K562 (cell line): ENCODE measurements around the gene CD4. TPM values are rescaled to one million over a fixed set of nuclear protein-coding genes. Genes with fewer than 3 reads are reported as not detected.

Experiments
- ATF1 ChIP-seq, 2 experiments: fragments of 450-650 bp in 1 of 2; IDR thresholded peaks; 2 replicates each; pipeline ENCODE4 v1.6.1; 2016; ENCODE audit warnings: missing compliant biosample characterization in 1 of 2, missing genetic modification characterization in 1 of 2
- CEBPB ChIP-seq: fragments of 450-650 bp; IDR thresholded peaks from 2 replicates; pipeline ENCODE4 v1.6.1; 2016; ENCODE audit warnings: missing genetic modification characterization, missing compliant biosample characterization
- GTF2A2 ChIP-seq: IDR thresholded peaks from 2 replicates; pipeline ENCODE4 v1.6.1; 2016; ENCODE audit warnings: mild to moderate bottlenecking, missing genetic modification characterization, missing compliant biosample characterization
- IFI16 ChIP-seq: fragments of 250-450 bp; sonication (Bioruptor Pico); IDR thresholded peaks from 2 replicates; pipeline ENCODE4 v2.1.2; 2022; ENCODE audit warnings: mild to moderate bottlenecking, inconsistent platforms
- POLR2B ChIP-seq: fragments of 450-650 bp; IDR thresholded peaks from 2 replicates; pipeline ENCODE4 v1.6.1; 2018; ENCODE audit warnings: low read depth; ENCODE audit not compliant: partially characterized antibody
- RBM14 ChIP-seq: fragments of 200-400 bp; formaldehyde crosslinking; IDR thresholded peaks from 2 replicates; pipeline ENCODE4 v1.6.1; 2018; ENCODE audit warnings: low read depth, mild to moderate bottlenecking, low read length, moderate library complexity, borderline replicate concordance; ENCODE audit not compliant: insufficient read depth
- RFX5 ChIP-seq: IDR thresholded peaks from 2 replicates; pipeline ENCODE4 v1.6.1; 2011; ENCODE audit warnings: low read depth, mild to moderate bottlenecking, improper control_type of control experiment, low read length
- RFX7 ChIP-seq: fragments of 250-450 bp; sonication (Bioruptor Pico); IDR thresholded peaks from 2 replicates; pipeline ENCODE4 v1.5.1; 2021; ENCODE audit warnings: mild to moderate bottlenecking
- SAFB ChIP-seq: fragments of 200-400 bp; formaldehyde crosslinking; IDR thresholded peaks from 2 replicates; pipeline ENCODE4 v1.6.1; 2017; ENCODE audit warnings: low read depth, low read length, borderline replicate concordance
- TAF1 ChIP-seq: IDR thresholded peaks from 2 replicates; pipeline ENCODE4 v1.6.1; 2011; ENCODE audit warnings: mild to moderate bottlenecking, low read length, moderate library complexity; ENCODE audit not compliant: insufficient read depth, control insufficient read depth, severe bottlenecking; ENCODE audit errors: extremely low read depth
- TBP ChIP-seq: optimal IDR thresholded peaks from 2 replicates; pipeline ENCODE3; 2011; ENCODE audit warnings: low read depth, low read length, improper control_type of control experiment
- TCF7 ChIP-seq: sonication (generic); IDR thresholded peaks from 2 replicates; pipeline ENCODE4 v1.6.1; 2016; ENCODE audit warnings: antibody characterized with exemption, borderline replicate concordance
- ZFP30 ChIP-seq: fragments of 250-450 bp; sonication (Bioruptor Pico); IDR thresholded peaks from 2 replicates; pipeline ENCODE4 v1.8.0; 2022; ENCODE audit warnings: moderate library complexity, mild to moderate bottlenecking, inconsistent platforms, borderline replicate concordance
- ZSCAN29 ChIP-seq: fragments of 450-650 bp; IDR thresholded peaks from 2 replicates; pipeline ENCODE4 v1.6.1; 2017
- polyA plus RNA-seq, 8 experiments: library from polyadenylated mRNA; depleted of rRNA in 4 of 8; stranded (reverse) in 5 of 8; unstranded in 3 of 8; fragments of >200 nt; fragmentation: Nextera tagmentation in 2 of 8; fragmentation: Illumina TruSeq in 1 of 8; extraction: Ambion mirVana in 2 of 8; extraction: Trizol in 1 of 8; gene quantifications; 2 replicates each; pipeline versions ENCODE4 v1.2.1 to v1.2.3, GENCODE V29; 2011 to 2014; ENCODE audit warnings: inconsistent platforms in 1 of 8, missing spikeins in 1 of 8
- total RNA-seq, 7 experiments: library from RNA; depleted of rRNA in 6 of 7; stranded (reverse); fragments of >200 nt in 6 of 7; fragmentation: Illumina TruSeq in 2 of 7; extraction: Trizol in 2 of 7; gene quantifications; 2 replicates each; pipeline versions ENCODE4 v1.2.1 to v1.2.3, GENCODE V29; 2011 to 2021; ENCODE audit warnings: low replicate concordance in 1 of 7
- TF ChIP-seq, protein P1 (sequence below), 2 experiments: IDR thresholded peaks; 2 replicates each; pipeline ENCODE4 v1.6.1; 2012; ENCODE audit warnings: improper control_type of control experiment in 2 of 2, low read depth in 2 of 2, low read length in 2 of 2, borderline replicate concordance in 1 of 2
- TF ChIP-seq, protein P2 (sequence below): sonication (generic); formaldehyde crosslinking; IDR thresholded peaks from 2 replicates; pipeline ENCODE4 v1.8.1; 2023; ENCODE audit warnings: mild to moderate bottlenecking, missing genetic modification reagents
- TF ChIP-seq, protein P3 (sequence below): fragments of 250-450 bp; sonication (Bioruptor Pico); IDR thresholded peaks from 2 replicates; pipeline ENCODE4 v1.6.1; 2021; ENCODE audit warnings: mild to moderate bottlenecking
- TF ChIP-seq, protein P4 (sequence below): sonication (generic); formaldehyde crosslinking; IDR thresholded peaks from 2 replicates; pipeline ENCODE4 v1.8.0; 2022; ENCODE audit warnings: missing genetic modification reagents, mild to moderate bottlenecking, borderline replicate concordance

CD4 gene
- total and polyA plus RNA-seq, 9 of the 15 experiments (the other 6 are each of a cell fraction or from before 2014, with no cell fraction given) = 0.06 to 0.27 (median 0.09) TPM; not detected in 5

DNA sequence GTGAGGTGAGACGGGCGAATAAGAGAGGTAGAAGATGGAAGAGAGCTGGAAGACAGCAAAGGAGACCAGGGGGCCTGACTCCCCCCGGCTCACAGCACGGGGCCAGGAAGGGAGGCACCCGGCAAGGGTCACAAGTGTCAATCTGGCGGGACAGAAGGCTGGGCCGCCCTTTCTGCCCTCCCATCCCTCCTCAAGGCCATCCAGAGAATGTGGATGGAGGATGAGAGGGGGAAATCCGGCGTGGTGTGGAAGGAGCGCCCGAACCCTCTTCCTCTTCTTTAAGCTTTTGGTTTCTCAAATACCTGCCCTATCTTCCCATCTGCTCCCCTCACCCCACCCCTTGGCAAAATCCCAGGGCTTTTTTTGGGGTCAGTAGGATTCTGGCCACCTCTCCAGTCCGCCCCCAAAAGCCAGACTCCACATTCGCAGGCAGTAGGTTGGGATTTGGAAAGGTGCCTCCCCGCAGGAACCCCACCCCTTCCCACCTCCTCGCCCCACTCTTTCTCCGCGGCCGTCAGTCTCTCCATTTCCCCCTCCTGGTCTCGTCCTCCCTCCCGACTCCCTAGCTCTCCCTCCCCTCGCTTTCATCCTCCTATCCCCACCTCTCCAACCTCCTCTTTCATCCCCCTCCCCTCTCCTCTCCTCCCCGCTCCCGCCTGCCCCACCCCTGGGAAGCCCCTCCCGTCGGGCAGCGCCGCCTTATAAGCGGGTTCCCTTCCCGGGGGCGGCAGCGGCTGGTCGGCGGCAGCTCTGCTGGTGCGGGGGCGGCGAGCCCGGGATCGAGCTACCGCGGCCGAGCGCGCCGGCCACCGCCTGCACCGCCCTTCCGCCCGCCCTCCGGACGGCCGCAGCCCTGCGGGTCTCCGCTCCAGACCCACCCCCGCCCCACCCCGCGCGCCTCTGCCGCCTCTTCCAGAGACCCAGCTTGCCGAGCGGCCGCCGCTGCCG lies 23.4 kb upstream of the CD4 start, which contains the start of gene PTMS (continued):
- TF ChIP-seq, protein P1, sequence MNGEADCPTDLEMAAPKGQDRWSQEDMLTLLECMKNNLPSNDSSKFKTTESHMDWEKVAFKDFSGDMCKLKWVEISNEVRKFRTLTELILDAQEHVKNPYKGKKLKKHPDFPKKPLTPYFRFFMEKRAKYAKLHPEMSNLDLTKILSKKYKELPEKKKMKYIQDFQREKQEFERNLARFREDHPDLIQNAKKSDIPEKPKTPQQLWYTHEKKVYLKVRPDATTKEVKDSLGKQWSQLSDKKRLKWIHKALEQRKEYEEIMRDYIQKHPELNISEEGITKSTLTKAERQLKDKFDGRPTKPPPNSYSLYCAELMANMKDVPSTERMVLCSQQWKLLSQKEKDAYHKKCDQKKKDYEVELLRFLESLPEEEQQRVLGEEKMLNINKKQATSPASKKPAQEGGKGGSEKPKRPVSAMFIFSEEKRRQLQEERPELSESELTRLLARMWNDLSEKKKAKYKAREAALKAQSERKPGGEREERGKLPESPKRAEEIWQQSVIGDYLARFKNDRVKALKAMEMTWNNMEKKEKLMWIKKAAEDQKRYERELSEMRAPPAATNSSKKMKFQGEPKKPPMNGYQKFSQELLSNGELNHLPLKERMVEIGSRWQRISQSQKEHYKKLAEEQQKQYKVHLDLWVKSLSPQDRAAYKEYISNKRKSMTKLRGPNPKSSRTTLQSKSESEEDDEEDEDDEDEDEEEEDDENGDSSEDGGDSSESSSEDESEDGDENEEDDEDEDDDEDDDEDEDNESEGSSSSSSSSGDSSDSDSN (IDR thresholded peaks at IDR 0.05; ENCODE audit: borderline replicate concordance in 1 of 2, low read depth in 2 of 2, low read length in 2 of 2) = no peak; a peak in 2 of 4 replicates
- TF ChIP-seq, protein P2, sequence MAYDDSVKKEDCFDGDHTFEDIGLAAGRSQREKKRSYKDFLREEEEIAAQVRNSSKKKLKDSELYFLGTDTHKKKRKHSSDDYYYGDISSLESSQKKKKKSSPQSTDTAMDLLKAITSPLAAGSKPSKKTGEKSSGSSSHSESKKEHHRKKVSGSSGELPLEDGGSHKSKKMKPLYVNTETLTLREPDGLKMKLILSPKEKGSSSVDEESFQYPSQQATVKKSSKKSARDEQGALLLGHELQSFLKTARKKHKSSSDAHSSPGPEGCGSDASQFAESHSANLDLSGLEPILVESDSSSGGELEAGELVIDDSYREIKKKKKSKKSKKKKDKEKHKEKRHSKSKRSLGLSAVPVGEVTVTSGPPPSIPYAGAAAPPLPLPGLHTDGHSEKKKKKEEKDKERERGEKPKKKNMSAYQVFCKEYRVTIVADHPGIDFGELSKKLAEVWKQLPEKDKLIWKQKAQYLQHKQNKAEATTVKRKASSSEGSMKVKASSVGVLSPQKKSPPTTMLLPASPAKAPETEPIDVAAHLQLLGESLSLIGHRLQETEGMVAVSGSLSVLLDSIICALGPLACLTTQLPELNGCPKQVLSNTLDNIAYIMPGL (CRISPR knock-in tag) = no peak
- TF ChIP-seq CEBPB (tag) (no peak), TAF1 (peak; percentile 63), POLR2B (peak; percentile 44), ZSCAN29 (no peak), RFX7 (CRISPR knock-in tag) (no peak), TCF7 (no peak), ZFP30 (no peak), ATF1 (CRISPR knock-in tag; IDR thresholded peaks at IDR 0.05) (no peak), ATF1 (tag; IDR thresholded peaks at IDR 0.05) (no peak), RBM14 (no peak), RFX5 (no peak), IFI16 (CRISPR knock-in tag) (no peak), GTF2A2 (tag) (no peak), SAFB (no peak), TBP (peak; percentile 85)
- TF ChIP-seq, protein P3, sequence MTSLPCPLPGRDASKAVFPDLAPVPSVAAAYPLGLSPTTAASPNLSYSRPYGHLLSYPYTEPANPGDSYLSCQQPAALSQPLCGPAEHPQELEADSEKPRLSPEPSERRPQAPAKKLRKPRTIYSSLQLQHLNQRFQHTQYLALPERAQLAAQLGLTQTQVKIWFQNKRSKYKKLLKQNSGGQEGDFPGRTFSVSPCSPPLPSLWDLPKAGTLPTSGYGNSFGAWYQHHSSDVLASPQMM (CRISPR knock-in tag) = no peak
- TF ChIP-seq, protein P4, sequence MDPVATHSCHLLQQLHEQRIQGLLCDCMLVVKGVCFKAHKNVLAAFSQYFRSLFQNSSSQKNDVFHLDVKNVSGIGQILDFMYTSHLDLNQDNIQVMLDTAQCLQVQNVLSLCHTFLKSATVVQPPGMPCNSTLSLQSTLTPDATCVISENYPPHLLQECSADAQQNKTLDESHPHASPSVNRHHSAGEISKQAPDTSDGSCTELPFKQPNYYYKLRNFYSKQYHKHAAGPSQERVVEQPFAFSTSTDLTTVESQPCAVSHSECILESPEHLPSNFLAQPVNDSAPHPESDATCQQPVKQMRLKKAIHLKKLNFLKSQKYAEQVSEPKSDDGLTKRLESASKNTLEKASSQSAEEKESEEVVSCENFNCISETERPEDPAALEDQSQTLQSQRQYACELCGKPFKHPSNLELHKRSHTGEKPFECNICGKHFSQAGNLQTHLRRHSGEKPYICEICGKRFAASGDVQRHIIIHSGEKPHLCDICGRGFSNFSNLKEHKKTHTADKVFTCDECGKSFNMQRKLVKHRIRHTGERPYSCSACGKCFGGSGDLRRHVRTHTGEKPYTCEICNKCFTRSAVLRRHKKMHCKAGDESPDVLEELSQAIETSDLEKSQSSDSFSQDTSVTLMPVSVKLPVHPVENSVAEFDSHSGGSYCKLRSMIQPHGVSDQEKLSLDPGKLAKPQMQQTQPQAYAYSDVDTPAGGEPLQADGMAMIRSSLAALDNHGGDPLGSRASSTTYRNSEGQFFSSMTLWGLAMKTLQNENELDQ (CRISPR knock-in tag) = no peak
